Esophagus muscularis mucosa (tissue), 4 donors: Measurements from ENCODE around the gene GAPVD1. TPM values are rescaled to one million over a fixed set of nuclear protein-coding genes. Genes with fewer than 3 reads are reported as not detected.

ENCODE experiments used
- DNase-seq: peaks from one replicate; pipeline ENCODE4 v3.0.0-alpha.2; 2017; ENCODE audit errors: extremely low spot score
- H3K27ac ChIP-seq, 4 donors: fragments of 200-600 bp; sonication (generic); replicated peaks in 1 of 4; 1 replicate in 3 of 4; 2 replicates in 1 of 4; pipeline ENCODE4 v1.5.1; 2016 to 2019; ENCODE audit warnings: mild to moderate bottlenecking in 1 of 4
- H3K27me3 ChIP-seq, 4 donors: fragments of 200-600 bp; sonication (generic); one replicate each; pipeline versions ENCODE4 v1.5.1 to v1.6.0; 2016 to 2019
- H3K36me3 ChIP-seq, 4 donors: fragments of 200-600 bp; sonication (generic); one replicate each; pipeline ENCODE4 v1.5.1; 2016 to 2019
- H3K4me1 ChIP-seq, 4 donors: fragments of 200-600 bp; sonication (generic); one replicate each; pipeline ENCODE4 v1.5.1; 2016 to 2019
- H3K4me3 ChIP-seq, 4 donors: fragments of 200-600 bp; sonication (generic); 1 replicate in 2 of 4; 2 replicates in 2 of 4; pipeline ENCODE4 v1.5.1; 2016 to 2019; ENCODE audit warnings: mild to moderate bottlenecking in 4 of 4, moderate library complexity in 1 of 4
- H3K9me3 ChIP-seq, 4 donors: fragments of 200-600 bp; sonication (generic); 1 replicate in 3 of 4; 2 replicates in 1 of 4; pipeline ENCODE4 v1.5.1; 2016 to 2019
- EP300 ChIP-seq: sonication (generic); formaldehyde crosslinking; IDR thresholded peaks from one replicate; pipeline ENCODE4 v1.6.1; 2017; ENCODE audit warnings: antibody characterized with exemption
- POLR2A ChIP-seq: fragments of 450-650 bp; IDR thresholded peaks from one replicate; pipeline ENCODE4 v1.6.1; 2017; ENCODE audit warnings: antibody characterized with exemption, moderate library complexity, mild to moderate bottlenecking, low read depth
- POLR2AphosphoS5 ChIP-seq, 2 donors: sonication (generic); formaldehyde crosslinking; IDR thresholded peaks; one replicate each; pipeline ENCODE4 v1.6.1; 2017; ENCODE audit warnings: antibody characterized with exemption in 2 of 2
- whole genome bisulfite sequencing: methylation state at CpG from one replicate; pipeline ENCODE4 v1.1.5; 2018; 5-methylcytosine and 5-hydroxymethylcytosine counted together
- intact Hi-C: fragments of 100-400 bp; cut with DNase I; formaldehyde crosslinking; loops from one replicate; pipeline ENCODE4 v1.15.1; 2023
- total RNA-seq, 4 donors: library from RNA; depleted of rRNA; stranded (reverse); fragments of >200 nt; gene quantifications; one replicate each; pipeline versions ENCODE4 v1.1.0 to v1.2.1, GENCODE V29; 2016
- TF ChIP-seq, protein P1 (sequence below), 3 experiments: fragments of 200-600 bp in 2 of 3; fragments of 450-650 bp in 1 of 3; sonication (generic) in 2 of 3; IDR thresholded peaks; one replicate each; pipeline ENCODE4 v1.5.1; 2017 to 2019; ENCODE audit warnings: antibody characterized with exemption in 3 of 3, mild to moderate bottlenecking in 2 of 3, moderate library complexity in 1 of 3

The GAPVD1 gene
- total RNA-seq, 4 donors from 2014 or later: 39.0 to 58.6 (median 45.2) TPM

- intact Hi-C loops: loop anchor here (5.0 to 10.0 kb wide), 4 partner anchors 150 to 820 kb away; partner anchors contain the start of gene MAPKAP1
- TF ChIP-seq POLR2AphosphoS5 (IDR thresholded peaks at IDR 0.05): no peak
- Histone ChIP-seq H3K4me1 (peaks cover 5 to 15% (median 15%) of the 10 kb centered on the region in 4 donors), H3K36me3 (no peaks in the 10 kb centered on the region), H3K4me3 (peak overlapping the region; percentile 62 to 77 (median 66)), H3K9me3 (no peaks in the 10 kb centered on the region), H3K27ac (peak overlapping the region in 1 of 4 donors; percentile 47), H3K27me3 (no peaks in the 10 kb centered on the region)
- 53% methylated on average over 10 of the region's 17 CpGs for WGBS
- DNase-seq: no peak
Observed at GRCh38 chr9:125407432-125407973, 145.9 kb downstream of the GAPVD1 start.

- peak; percentile 94 for DNase-seq
- 12% methylated on average over 49 of the region's 104 CpGs for WGBS
- intact Hi-C loops: loop anchor here (5.0 to 10.0 kb wide), 4 partner anchors 149 to 819 kb away; partner anchors contain the start of gene MAPKAP1
- Histone ChIP-seq H3K4me1 (peaks cover 5 to 15% (median 15%) of the 10 kb centered on the region in 4 donors), H3K36me3 (no peaks in the 10 kb centered on the region), H3K9me3 (no peaks in the 10 kb centered on the region), H3K27me3 (no peaks in the 10 kb centered on the region), H3K27ac (peak overlapping the region in 3 of 4 donors; percentile 37 to 63 (median 47)), H3K4me3 (peak overlapping the region; percentile 62 to 77 (median 66))
- TF ChIP-seq POLR2AphosphoS5 (IDR thresholded peaks at IDR 0.05): no peak
- TF ChIP-seq, protein P1, sequence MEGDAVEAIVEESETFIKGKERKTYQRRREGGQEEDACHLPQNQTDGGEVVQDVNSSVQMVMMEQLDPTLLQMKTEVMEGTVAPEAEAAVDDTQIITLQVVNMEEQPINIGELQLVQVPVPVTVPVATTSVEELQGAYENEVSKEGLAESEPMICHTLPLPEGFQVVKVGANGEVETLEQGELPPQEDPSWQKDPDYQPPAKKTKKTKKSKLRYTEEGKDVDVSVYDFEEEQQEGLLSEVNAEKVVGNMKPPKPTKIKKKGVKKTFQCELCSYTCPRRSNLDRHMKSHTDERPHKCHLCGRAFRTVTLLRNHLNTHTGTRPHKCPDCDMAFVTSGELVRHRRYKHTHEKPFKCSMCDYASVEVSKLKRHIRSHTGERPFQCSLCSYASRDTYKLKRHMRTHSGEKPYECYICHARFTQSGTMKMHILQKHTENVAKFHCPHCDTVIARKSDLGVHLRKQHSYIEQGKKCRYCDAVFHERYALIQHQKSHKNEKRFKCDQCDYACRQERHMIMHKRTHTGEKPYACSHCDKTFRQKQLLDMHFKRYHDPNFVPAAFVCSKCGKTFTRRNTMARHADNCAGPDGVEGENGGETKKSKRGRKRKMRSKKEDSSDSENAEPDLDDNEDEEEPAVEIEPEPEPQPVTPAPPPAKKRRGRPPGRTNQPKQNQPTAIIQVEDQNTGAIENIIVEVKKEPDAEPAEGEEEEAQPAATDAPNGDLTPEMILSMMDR (IDR thresholded peaks at IDR 0.05): peak; percentile 64 to 87 (median 74)
- no peak for TF ChIP-seq EP300
- no peak for TF ChIP-seq POLR2A
Observed at GRCh38 chr9:125407974-125408900, 146.6 kb downstream of the GAPVD1 start.

DNA sequence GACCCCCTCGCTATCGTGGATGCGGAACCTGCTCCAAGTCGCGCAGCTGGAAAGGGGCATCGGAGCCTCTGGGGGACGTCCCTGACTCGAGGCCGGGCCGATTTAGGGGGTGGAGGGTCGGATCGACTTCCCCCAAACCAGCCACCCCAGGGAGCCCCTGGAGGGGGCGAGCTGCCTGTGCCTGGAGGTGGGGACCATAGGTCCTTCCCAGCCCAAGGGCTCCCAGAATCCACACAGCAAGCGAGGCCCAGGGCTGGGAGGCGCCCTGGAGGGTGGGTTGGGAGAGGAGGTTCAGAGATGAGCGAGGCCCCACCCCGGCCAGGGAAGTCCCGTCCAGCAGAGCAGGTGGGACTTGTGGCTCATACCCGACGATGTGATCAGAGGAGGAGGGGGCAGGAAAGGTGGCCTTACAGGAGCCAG is 147.6 kb downstream of the GAPVD1 start:
- H3K9me3 ChIP-seq: no peaks in the 10 kb centered on the region
- no peak overlapping the region for H3K4me3 ChIP-seq
- peaks cover 5 to 15% (median 15%) of the 10 kb centered on the region in 4 donors for H3K4me1 ChIP-seq
- no peak for DNase-seq
- TF ChIP-seq, protein P1 (IDR thresholded peaks at IDR 0.05): no peak
- TF ChIP-seq POLR2AphosphoS5 (IDR thresholded peaks at IDR 0.05) (no peak), EP300 (no peak), POLR2A (no peak)
- H3K27me3 ChIP-seq: no peaks in the 10 kb centered on the region
- no peaks in the 10 kb centered on the region for H3K36me3 ChIP-seq
- WGBS: 88% methylated on average over 9 of the region's 20 CpGs
- intact Hi-C loops: loop anchor here (5.0 to 10.0 kb wide), 4 partner anchors 148 to 818 kb away; partner anchors contain the start of gene MAPKAP1
- H3K27ac ChIP-seq: no peak overlapping the region

- H3K36me3 ChIP-seq: no peaks in the 10 kb centered on the region
- H3K4me1 ChIP-seq: peaks cover 5 to 15% (median 15%) of the 10 kb centered on the region in 4 donors
- no peak for DNase-seq
- no peaks in the 10 kb centered on the region for H3K27me3 ChIP-seq
- H3K4me3 ChIP-seq: no peak overlapping the region
- 94% methylated on average over 13 of the region's 13 CpGs for WGBS
- H3K27ac ChIP-seq: no peak overlapping the region
- H3K9me3 ChIP-seq: no peaks in the 10 kb centered on the region
- intact Hi-C loops: loop anchor here (5.0 to 10.0 kb wide), 4 partner anchors 147 to 817 kb away; partner anchors contain the start of gene MAPKAP1
- TF ChIP-seq, protein P1 (IDR thresholded peaks at IDR 0.05): no peak
- TF ChIP-seq POLR2AphosphoS5 (IDR thresholded peaks at IDR 0.05) (no peak), POLR2A (no peak), EP300 (no peak)
Observed at GRCh38 chr9:125409637-125410521, 148.3 kb downstream of the GAPVD1 start.
